ENCODE measurements around the gene WDR27.
"Not testable (repeated sequence)": the region's sequence is repeated elsewhere in the genome, so short reads cannot be mapped to it uniquely, and the experiment has no call there.

Gene WDR27

GRCh38 chr6:169710009-169710408, 8.2 kb upstream of the WDR27 start:
- TF ChIP-seq, protein P1, sequence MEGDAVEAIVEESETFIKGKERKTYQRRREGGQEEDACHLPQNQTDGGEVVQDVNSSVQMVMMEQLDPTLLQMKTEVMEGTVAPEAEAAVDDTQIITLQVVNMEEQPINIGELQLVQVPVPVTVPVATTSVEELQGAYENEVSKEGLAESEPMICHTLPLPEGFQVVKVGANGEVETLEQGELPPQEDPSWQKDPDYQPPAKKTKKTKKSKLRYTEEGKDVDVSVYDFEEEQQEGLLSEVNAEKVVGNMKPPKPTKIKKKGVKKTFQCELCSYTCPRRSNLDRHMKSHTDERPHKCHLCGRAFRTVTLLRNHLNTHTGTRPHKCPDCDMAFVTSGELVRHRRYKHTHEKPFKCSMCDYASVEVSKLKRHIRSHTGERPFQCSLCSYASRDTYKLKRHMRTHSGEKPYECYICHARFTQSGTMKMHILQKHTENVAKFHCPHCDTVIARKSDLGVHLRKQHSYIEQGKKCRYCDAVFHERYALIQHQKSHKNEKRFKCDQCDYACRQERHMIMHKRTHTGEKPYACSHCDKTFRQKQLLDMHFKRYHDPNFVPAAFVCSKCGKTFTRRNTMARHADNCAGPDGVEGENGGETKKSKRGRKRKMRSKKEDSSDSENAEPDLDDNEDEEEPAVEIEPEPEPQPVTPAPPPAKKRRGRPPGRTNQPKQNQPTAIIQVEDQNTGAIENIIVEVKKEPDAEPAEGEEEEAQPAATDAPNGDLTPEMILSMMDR (IDR thresholded peaks at IDR 0.05): no peak
- no peak for DNase-seq (ENCODE audit: low spot score)
- H3K27ac ChIP-seq: no peak overlapping the region
- no peak overlapping the region for H3K4me3 ChIP-seq

DNA sequence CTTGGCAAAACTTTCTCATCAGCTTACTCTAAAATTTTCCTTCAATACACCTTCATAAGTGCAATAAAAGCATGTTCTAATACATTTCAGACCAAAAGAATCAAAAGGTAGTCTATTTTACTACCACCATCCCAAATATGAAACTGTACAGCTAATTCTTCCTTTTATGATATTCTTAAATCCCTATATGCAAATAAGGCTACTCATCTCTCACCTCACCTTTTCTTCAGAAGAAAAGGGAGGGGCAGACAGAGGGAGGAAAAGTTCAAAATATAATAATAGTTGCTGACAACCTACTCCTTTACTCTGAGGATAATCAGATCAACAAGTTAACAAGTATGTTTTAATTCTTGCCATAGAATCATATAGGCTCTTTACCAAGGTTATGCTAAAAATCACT, 7.5 kb upstream of the WDR27 start:
- TF ChIP-seq, protein P1 (IDR thresholded peaks at IDR 0.05): no peak
- Histone ChIP-seq H3K27ac (no peak overlapping the region), H3K4me3 (no peak overlapping the region)
- no peak for DNase-seq (ENCODE audit: low spot score)

- no peak for DNase-seq (ENCODE audit: low spot score)
- no peak overlapping the region for H3K27ac ChIP-seq
- TF ChIP-seq, protein P1 (IDR thresholded peaks at IDR 0.05): no peak
- no peak overlapping the region for H3K4me3 ChIP-seq
Observed at GRCh38 chr6:169707772-169708171, 5.9 kb upstream of the WDR27 start.

GRCh38 chr6:169702840-169703246, 1.0 kb upstream of the WDR27 start:
- Histone ChIP-seq H3K4me3 (peak overlapping the region; percentile 95), H3K27ac (peak overlapping the region; percentile 92 to 96)
- no peak for DNase-seq (ENCODE audit: low spot score)
- TF ChIP-seq, protein P1 (IDR thresholded peaks at IDR 0.05): no peak

- TF ChIP-seq, protein P1 (IDR thresholded peaks at IDR 0.05): no peak
- peak overlapping the region; percentile 92 to 96 for H3K27ac ChIP-seq
- peak overlapping the region; percentile 95 for H3K4me3 ChIP-seq
- DNase-seq (ENCODE audit: low spot score): no peak
Observed at GRCh38 chr6:169701311-169701953, 397 bp downstream of the WDR27 start.

GRCh38 chr6:169700296-169700695, 1.5 kb downstream of the WDR27 start:
- Histone ChIP-seq H3K4me3 (peak overlapping the region; percentile 95), H3K27ac (no peak overlapping the region)
- DNase-seq (ENCODE audit: low spot score): no peak
- TF ChIP-seq, protein P1 (IDR thresholded peaks at IDR 0.05): no peak

- H3K4me3 ChIP-seq; DNase-seq (ENCODE audit: low spot score); H3K27ac ChIP-seq: not testable (repeated sequence)
Observed at GRCh38 chr6:169697115-169697514, 4.7 kb downstream of the WDR27 start.
